ENCODE results near the gene MICAL2. TPM values are rescaled to one million over a fixed set of nuclear protein-coding genes. Genes with fewer than 3 reads are reported as not detected.

Gene MICAL2
- total and polyA plus RNA-seq, 2 of the 13 experiments (the other 11 are each of a cell fraction or from before 2014, with no cell fraction given) = 0.78 to 1.1 TPM

DNA sequence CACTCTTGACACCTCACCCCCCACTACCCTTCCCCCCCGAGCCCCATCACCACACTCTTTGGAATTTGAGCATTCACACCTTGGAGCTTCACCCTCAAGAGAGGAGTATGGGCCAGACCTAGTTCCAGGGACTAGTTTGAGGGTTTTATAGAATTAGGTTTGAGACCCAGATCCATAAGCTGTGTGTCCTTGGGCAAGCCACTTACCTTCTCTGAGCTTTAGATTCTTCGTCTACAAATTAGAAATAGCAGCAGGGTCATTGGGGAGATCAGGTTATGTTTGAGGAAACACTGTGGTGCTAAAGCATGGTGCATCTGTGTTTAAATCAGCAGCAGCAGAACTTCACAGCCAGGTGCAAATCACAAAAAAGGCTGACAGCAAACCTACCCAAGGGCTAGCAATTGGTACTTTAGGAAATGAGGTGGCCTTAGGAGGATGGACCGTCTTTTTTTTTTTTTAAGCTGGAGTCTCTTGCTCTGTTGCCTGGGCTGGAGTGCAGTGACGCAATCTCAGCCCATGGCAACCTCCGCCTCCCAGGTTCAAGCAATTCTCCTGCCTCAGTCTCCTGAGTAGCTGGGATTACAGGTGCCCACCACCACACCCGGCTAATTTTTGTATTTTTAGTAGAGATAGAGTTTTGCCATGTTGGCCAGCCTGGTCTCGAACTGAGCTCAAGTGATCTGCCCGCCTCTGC is 114.8 kb downstream of the MICAL2 start:
- H2AFZ ChIP-seq (ENCODE audit: low read length) = no peak overlapping the region
- in situ Hi-C loops (cut with HindIII; ENCODE audit: extremely low pct_ligation_motif_present, low pct_unique_long_range_greater_than_20kb) = no loop called here
- CTCF ChIA-PET (ENCODE audit: low intra/inter-chr PET ratio, low total read pairs) = no interaction called here
- no peaks in the 10 kb centered on the region for H3K27me3 ChIP-seq (ENCODE audit: control insufficient read depth in 1 of 2, insufficient read depth in 2 of 2, low read length in 2 of 2)
- H4K20me1 ChIP-seq (ENCODE audit: insufficient read depth, low read length) = no peaks in the 10 kb centered on the region
- no peak overlapping the region for H3K4me3 ChIP-seq (replicated peaks in 1 of 3; ENCODE audit: insufficient read depth in 1 of 3, low read depth in 2 of 3, low read length in 3 of 3)
- no peak for TF ChIP-seq ZNF75D (CRISPR knock-in tag; IDR thresholded peaks at IDR 0.05; ENCODE audit: borderline replicate concordance)
- no peak for TF ChIP-seq ZNF343 (CRISPR knock-in tag; IDR thresholded peaks at IDR 0.05)
- no peak for TF ChIP-seq GATAD1 (CRISPR knock-in tag; IDR thresholded peaks at IDR 0.05)
- TF ChIP-seq, protein P1, sequence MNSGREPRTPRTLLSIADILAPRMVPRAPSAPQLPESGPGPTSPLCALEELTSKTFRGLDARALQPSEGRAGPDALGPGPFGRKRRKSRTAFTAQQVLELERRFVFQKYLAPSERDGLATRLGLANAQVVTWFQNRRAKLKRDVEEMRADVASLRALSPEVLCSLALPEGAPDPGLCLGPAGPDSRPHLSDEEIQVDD (CRISPR knock-in tag; IDR thresholded peaks at IDR 0.05; ENCODE audit: borderline replicate concordance) = no peak
- 0 out of 2 replicates have a peak, but pooled peaks have one; percentile 17 for TF ChIP-seq CEBPB (IDR thresholded peaks at IDR 0.05; ENCODE audit: borderline replicate concordance, low read depth, low read length)
- TF ChIP-seq NKX3-1 (CRISPR knock-in tag; IDR thresholded peaks at IDR 0.05) = no peak
- no peak for TF ChIP-seq ZNF883 (CRISPR knock-in tag; IDR thresholded peaks at IDR 0.05; ENCODE audit: not compliant biosample characterization)
- no peak for TF ChIP-seq TBX2 (CRISPR knock-in tag; IDR thresholded peaks at IDR 0.05; ENCODE audit: borderline replicate concordance)
- WGBS (ENCODE audit: low lambda C conversion rate) = 82% methylated on average over 8 of the region's 8 CpGs
- no peak for ATAC-seq
- no peaks in the 10 kb centered on the region for H3K9me3 ChIP-seq (ENCODE audit: low read length)
- intact Hi-C loops (cut with micrococcal nuclease; ENCODE audit: unreplicated experiment) = no loop called here
- no peaks in the 10 kb centered on the region for H3K79me2 ChIP-seq (ENCODE audit: insufficient read depth, low read length)
- no peak overlapping the region for H3K27ac ChIP-seq (ENCODE audit: extremely low read length, insufficient read depth, low read length)
- no peak overlapping the region for H3K4me2 ChIP-seq (ENCODE audit: low read depth, low read length)
- no peak for DNase-seq (ENCODE audit: low spot score)
- POLR2A ChIA-PET = no interaction called here
- FAIRE-seq = no peak
- no TSS peak for BruUV-seq (replicated peaks)
- H3K4me1 ChIP-seq (ENCODE audit: insufficient read depth, low read length) = peaks cover 53% of the 10 kb centered on the region
- H3K36me3 ChIP-seq (replicated peaks in 1 of 2; ENCODE audit: control insufficient read depth in 1 of 2, insufficient read depth in 2 of 2, low read length in 2 of 2) = no peaks in the 10 kb centered on the region
- H3K9ac ChIP-seq (ENCODE audit: insufficient read depth, low read depth, low read length) = no peak overlapping the region

DNA sequence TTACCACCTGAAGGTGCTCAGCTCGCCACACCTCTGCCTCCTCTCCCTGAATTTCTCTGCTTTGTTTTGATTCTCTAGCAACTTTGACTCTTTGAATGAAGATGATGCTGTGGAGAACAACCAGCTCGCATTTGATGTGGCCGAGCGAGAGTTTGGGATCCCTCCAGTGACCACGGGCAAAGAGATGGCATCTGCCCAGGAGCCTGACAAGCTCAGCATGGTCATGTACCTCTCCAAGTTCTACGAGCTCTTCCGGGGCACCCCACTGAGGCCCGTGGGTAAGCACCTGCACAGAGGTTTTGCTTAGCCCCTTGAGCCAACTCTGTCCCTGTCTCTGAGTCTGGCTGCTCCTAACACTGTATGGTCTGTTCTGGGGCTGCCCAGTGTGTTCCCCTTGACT is 115.7 kb downstream of the MICAL2 start:
- no peak for DNase-seq (ENCODE audit: low spot score)
- intact Hi-C loops (cut with micrococcal nuclease; ENCODE audit: unreplicated experiment) = no loop called here
- CTCF ChIA-PET (ENCODE audit: low intra/inter-chr PET ratio, low total read pairs) = no interaction called here
- Histone ChIP-seq H3K36me3 (replicated peaks in 1 of 2; ENCODE audit: control insufficient read depth in 1 of 2, insufficient read depth in 2 of 2, low read length in 2 of 2) (no peaks in the 10 kb centered on the region), H3K27me3 (ENCODE audit: control insufficient read depth in 1 of 2, insufficient read depth in 2 of 2, low read length in 2 of 2) (no peaks in the 10 kb centered on the region), H3K4me2 (ENCODE audit: low read depth, low read length) (no peak overlapping the region), H3K4me1 (ENCODE audit: insufficient read depth, low read length) (peaks cover 44% of the 10 kb centered on the region), H3K79me2 (ENCODE audit: insufficient read depth, low read length) (no peaks in the 10 kb centered on the region), H3K9me3 (ENCODE audit: low read length) (no peaks in the 10 kb centered on the region), H2AFZ (ENCODE audit: low read length) (no peak overlapping the region), H3K9ac (ENCODE audit: insufficient read depth, low read depth, low read length) (no peak overlapping the region), H4K20me1 (ENCODE audit: insufficient read depth, low read length) (no peaks in the 10 kb centered on the region), H3K27ac (ENCODE audit: extremely low read length, insufficient read depth, low read length) (no peak overlapping the region), H3K4me3 (replicated peaks in 1 of 3; ENCODE audit: insufficient read depth in 1 of 3, low read depth in 2 of 3, low read length in 3 of 3) (no peak overlapping the region)
- no peak for ATAC-seq
- 86% methylated on average over 7 of the region's 8 CpGs for WGBS (ENCODE audit: low lambda C conversion rate)
- in situ Hi-C loops (cut with HindIII; ENCODE audit: extremely low pct_ligation_motif_present, low pct_unique_long_range_greater_than_20kb) = no loop called here
- POLR2A ChIA-PET = no interaction called here
- no peak for FAIRE-seq
- TF ChIP-seq ZNF232 (CRISPR knock-in tag; IDR thresholded peaks at IDR 0.05; ENCODE audit: borderline replicate concordance) (no peak), ZNF878 (CRISPR knock-in tag; IDR thresholded peaks at IDR 0.05) (no peak), ZNF839 (CRISPR knock-in tag; IDR thresholded peaks at IDR 0.05; ENCODE audit: borderline replicate concordance) (no peak), SSRP1 (CRISPR knock-in tag; IDR thresholded peaks at IDR 0.05) (no peak)
- no TSS peak for BruUV-seq (replicated peaks)
